Measurements from ENCODE around the gene C1orf105.
"Not testable (repeated sequence)": the region's sequence is repeated elsewhere in the genome, so short reads cannot be mapped to it uniquely, and the experiment has no call there.

The C1orf105 gene

GRCh38 chr1:172429331-172430127 is 9.0 kb downstream of the C1orf105 start:
- DNase-seq (ENCODE audit: low spot score): peak; percentile 61

GRCh38 chr1:172430128-172430454 is 9.6 kb downstream of the C1orf105 start:
- DNase-seq (ENCODE audit: low spot score): no peak

- DNase-seq (ENCODE audit: low spot score): no peak
These were observed 10.7 kb downstream of the C1orf105 start for GRCh38 chr1:172431204-172431603.

- DNase-seq (ENCODE audit: low spot score): no peak
These were observed 11.3 kb downstream of the C1orf105 start for GRCh38 chr1:172431721-172432192.

- DNase-seq (ENCODE audit: low spot score): not testable (repeated sequence)
These were observed 16.7 kb downstream of the C1orf105 start for GRCh38 chr1:172437183-172437582.

- DNase-seq (ENCODE audit: low spot score): no peak
These were observed 21.9 kb downstream of the C1orf105 start for GRCh38 chr1:172442404-172442803.

GRCh38 chr1:172442843-172443565 is 22.5 kb downstream of the C1orf105 start:
- DNase-seq (ENCODE audit: low spot score): no peak

- peak; percentile 96 for DNase-seq (ENCODE audit: low spot score)
These were observed 23.4 kb downstream of the C1orf105 start, which contains the start of gene PIGC for GRCh38 chr1:172443666-172444453. Gene PIGC, minus strand, starts transcription at chr1:172444069. Its CDS starts 1,447 bp downstream, at chr1:172442622.

GRCh38 chr1:172446547-172446946 is 26.1 kb downstream of the C1orf105 start:
- DNase-seq (ENCODE audit: low spot score): no peak

GRCh38 chr1:172447641-172448040 is 27.2 kb downstream of the C1orf105 start:
- DNase-seq (ENCODE audit: low spot score): no peak

GRCh38 chr1:172448995-172449584 is 28.6 kb downstream of the C1orf105 start:
- no peak for DNase-seq (ENCODE audit: low spot score)

GRCh38 chr1:172449585-172450523 is 29.4 kb downstream of the C1orf105 start:
- DNase-seq (ENCODE audit: low spot score): peak; percentile 70

GRCh38 chr1:172450524-172450885 is 30.0 kb downstream of the C1orf105 start:
- no peak for DNase-seq (ENCODE audit: low spot score)

GRCh38 chr1:172451002-172451443 is 30.5 kb downstream of the C1orf105 start:
- DNase-seq (ENCODE audit: low spot score): no peak

- no peak for DNase-seq (ENCODE audit: low spot score)
These were observed 32.2 kb downstream of the C1orf105 start for GRCh38 chr1:172452536-172453152.

GRCh38 chr1:172453153-172453545 is 32.7 kb downstream of the C1orf105 start:
- DNase-seq (ENCODE audit: low spot score): no peak

- no peak for DNase-seq (ENCODE audit: low spot score)
These were observed 33.1 kb downstream of the C1orf105 start for GRCh38 chr1:172453607-172454006.

- no peak for DNase-seq (ENCODE audit: low spot score)
These were observed 35.0 kb downstream of the C1orf105 start for GRCh38 chr1:172455451-172455850.

GRCh38 chr1:172456344-172456769 is 35.9 kb downstream of the C1orf105 start:
- no peak for DNase-seq (ENCODE audit: low spot score)

- DNase-seq (ENCODE audit: low spot score): no peak
These were observed 37.1 kb downstream of the C1orf105 start for GRCh38 chr1:172457479-172458130.

All from iPS-NIHi11 (cell line).